Stimulated activated CD4-positive, alpha-beta T cell treated with anti-CD3 and anti-CD28 coated beads, Interleukin-15, amount 100 ng/mL, for 24 hours (primary cell): ENCODE data around the gene PPP1R9B.
A peak's percentile ranks its signal among the peaks of the same experiment; 100 is the strongest.

ENCODE experiments used
- DNase-seq: peaks from one replicate; pipeline ENCODE4 v3.0.0-alpha.2; 2020

The PPP1R9B gene

GRCh38 chr17:50153650-50154575, 3.4 kb upstream of the PPP1R9B start:
- no peak for DNase-seq

- DNase-seq, result no peak
Measured at GRCh38 chr17:50152736-50153135, 2.3 kb upstream of the PPP1R9B start.

GRCh38 chr17:50151937-50152547, 1.6 kb upstream of the PPP1R9B start:
- DNase-seq, result peak; percentile 68

GRCh38 chr17:50151041-50151936, 812 bp upstream of the PPP1R9B start:
- DNase-seq, result peak; percentile 94

GRCh38 chr17:50149417-50150353, 792 bp downstream of the PPP1R9B start:
- DNase-seq, result peak; percentile 66

- DNase-seq, result no peak
Measured at GRCh38 chr17:50149091-50149416, 1.4 kb downstream of the PPP1R9B start.

- peak; percentile 87 for DNase-seq
Measured at GRCh38 chr17:50148226-50149090, 2.0 kb downstream of the PPP1R9B start.

GRCh38 chr17:50147841-50148225, 2.6 kb downstream of the PPP1R9B start:
- DNase-seq, result no peak

GRCh38 chr17:50146927-50147665, 3.4 kb downstream of the PPP1R9B start:
- no peak for DNase-seq

- DNase-seq, result peak; percentile 47
Measured at GRCh38 chr17:50146230-50146926, 4.1 kb downstream of the PPP1R9B start.

- DNase-seq, result no peak
Measured at GRCh38 chr17:50145532-50146229, 4.8 kb downstream of the PPP1R9B start.

GRCh38 chr17:50144845-50145531, 5.5 kb downstream of the PPP1R9B start:
- peak; percentile 39 for DNase-seq

- no peak for DNase-seq
Measured at GRCh38 chr17:50144355-50144754, 6.1 kb downstream of the PPP1R9B start.

GRCh38 chr17:50143461-50144176, 6.9 kb downstream of the PPP1R9B start:
- DNase-seq, result no peak

GRCh38 chr17:50141745-50142110, 8.7 kb downstream of the PPP1R9B start:
- DNase-seq, result no peak

GRCh38 chr17:50141026-50141744, 9.3 kb downstream of the PPP1R9B start:
- no peak for DNase-seq
